HCT116 (cell line): ENCODE results near the gene RAC2. TPM values are rescaled to one million over a fixed set of nuclear protein-coding genes. Genes with fewer than 3 reads are reported as not detected.

Experiments
- ATAC-seq: fragments of 200-7000 bp; cut with Tn5 transposase; 2 replicates; pipeline ENCODE4 v1.9.1; 2020; ENCODE audit warnings: mild to moderate bottlenecking, moderate library complexity
- BruUV-seq: library from RNA; stranded (reverse); fragments of 400-500 nt; replicated peaks from 2 replicates; lab custom pipeline; 2021; lab: Mats Ljungman, UMichigan
- CTCF ChIA-PET: fragments of 300-600 bp; sonication (Branson Sonifier 250); formaldehyde crosslinking; loops from one replicate; lab custom pipeline; 2021; ENCODE audit warnings: antibody characterized with exemption; lab: Charles Lee
- POLR2A ChIA-PET: fragments of 300-600, 350-600 bp; sonication (Branson Sonifier 250); formaldehyde crosslinking; loops from one replicate; lab custom pipeline; 2021; ENCODE audit warnings: antibody characterized with exemption; lab: Charles Lee
- RAD21 ChIA-PET, 2 experiments: fragments of 300-600 bp; sonication (Branson Sonifier 250); formaldehyde crosslinking; loops; one replicate each; lab custom pipeline; 2023; ENCODE audit warnings: low total read pairs in 2 of 2; ENCODE audit not compliant: uncharacterized antibody in 2 of 2, unreplicated experiment in 2 of 2, low non-redundant PET in 1 of 2; lab: Charles Lee
- DNase-seq: peaks from one replicate; pipeline ENCODE4 v3.0.0-alpha.2; 2010; ENCODE audit warnings: low read depth, low spot score
- H2AFZ ChIP-seq: fragments of 200-600 bp; shearing (Covaris generic), sonication (generic); 2 replicates; pipeline ENCODE4 v1.6.1; 2017; ENCODE audit warnings: low read depth, mixed run types, mixed read lengths, antibody characterized with exemption, low read length; ENCODE audit not compliant: poor library complexity, severe bottlenecking
- H3K27ac ChIP-seq: 2 replicates; pipeline ENCODE4 v1.5.1; 2012; ENCODE audit warnings: low read depth, low read length
- H3K27me3 ChIP-seq: fragments of 200-600 bp; sonication (generic); 2 replicates; pipeline ENCODE4 v1.6.1; 2016; ENCODE audit warnings: mixed run types, low read length, mixed read lengths; ENCODE audit not compliant: insufficient read depth
- H3K36me3 ChIP-seq, 2 experiments: fragments of 200-500 bp in 1 of 2; fragments of 200-600 bp in 1 of 2; sonication (Bioruptor generic) in 1 of 2; sonication (generic) in 1 of 2; 2 replicates each; pipeline versions ENCODE4 v1.5.1 to v1.6.1; 2014 to 2016; ENCODE audit warnings: low read length in 2 of 2, inconsistent platforms in 1 of 2, mixed read lengths in 1 of 2, mixed run types in 1 of 2; ENCODE audit not compliant: insufficient read depth in 2 of 2, control insufficient read depth in 1 of 2
- H3K4me1 ChIP-seq, 2 experiments: fragments of 200-600 bp in 1 of 2; sonication (generic) in 1 of 2; 2 replicates each; pipeline versions ENCODE4 v1.5.1 to v1.6.1; 2012 to 2017; ENCODE audit warnings: low read length in 2 of 2, inconsistent platforms in 1 of 2, mild to moderate bottlenecking in 1 of 2, mixed read lengths in 1 of 2, mixed run types in 1 of 2, moderate library complexity in 1 of 2; ENCODE audit not compliant: insufficient read depth in 2 of 2, control insufficient read depth in 1 of 2
- H3K4me2 ChIP-seq: fragments of 200-600 bp; sonication (generic); 2 replicates; pipeline ENCODE4 v1.6.1; 2017; ENCODE audit warnings: mixed run types, low read length, mixed read lengths
- H3K4me3 ChIP-seq, 2 experiments: fragments of 200-600 bp in 1 of 2; sonication (generic) in 1 of 2; replicated peaks in 1 of 2; 2 replicates each; pipeline ENCODE4 v1.5.1; 2011 to 2016; ENCODE audit warnings: low read length in 2 of 2, control low read depth in 1 of 2, low read depth in 1 of 2, mild to moderate bottlenecking in 1 of 2, mixed read lengths in 1 of 2, mixed run types in 1 of 2
- H3K79me2 ChIP-seq: fragments of 200-600 bp; sonication (generic); 2 replicates; pipeline ENCODE4 v1.6.1; 2017; ENCODE audit warnings: mild to moderate bottlenecking, mixed run types, low read length, moderate library complexity, mixed read lengths; ENCODE audit not compliant: insufficient read depth
- H3K9ac ChIP-seq: fragments of 200-600 bp; sonication (generic); 2 replicates; pipeline ENCODE4 v1.6.1; 2016; ENCODE audit warnings: low read length, mixed read lengths
- H3K9me2 ChIP-seq: fragments of 200-600 bp; sonication (generic), shearing (Covaris generic); 2 replicates; pipeline ENCODE4 v1.6.1; 2017; ENCODE audit warnings: mixed run types, mild to moderate bottlenecking, moderate library complexity; ENCODE audit not compliant: insufficient read depth
- H3K9me3 ChIP-seq, 2 experiments: fragments of 200-500 bp in 1 of 2; fragments of 200-600 bp in 1 of 2; sonication (Bioruptor generic) in 1 of 2; sonication (generic) in 1 of 2; 2 replicates each; pipeline ENCODE4 v1.6.1; 2014 to 2017; ENCODE audit warnings: low read length in 2 of 2, mixed read lengths in 2 of 2, inconsistent platforms in 1 of 2, low read depth in 1 of 2, mild to moderate bottlenecking in 1 of 2, mixed run types in 1 of 2, moderate library complexity in 1 of 2; ENCODE audit not compliant: control insufficient read depth in 1 of 2, insufficient read depth in 1 of 2
- H4K20me1 ChIP-seq: fragments of 200-600 bp; sonication (generic), shearing (Covaris generic); 2 replicates; pipeline ENCODE4 v1.6.1; 2017; ENCODE audit warnings: mixed run types, mild to moderate bottlenecking, moderate library complexity; ENCODE audit not compliant: insufficient read depth
- CBX3 ChIP-seq: IDR thresholded peaks from 2 replicates; pipeline ENCODE4 v1.6.1; 2012; ENCODE audit warnings: low read depth
- CEBPB ChIP-seq: IDR thresholded peaks from 2 replicates; pipeline ENCODE4 v1.6.1; 2012; ENCODE audit warnings: low read depth
- EZH2 ChIP-seq: fragments of 200-600 bp; sonication (generic); IDR thresholded peaks from 2 replicates; pipeline ENCODE4 v1.6.1; 2017; ENCODE audit warnings: antibody characterized with exemption, mixed run types
- EZH2phosphoT487 ChIP-seq: fragments of 200-600 bp; IDR thresholded peaks from 2 replicates; pipeline ENCODE4 v1.6.1; 2018; ENCODE audit warnings: antibody characterized with exemption, borderline replicate concordance
- JUND ChIP-seq: IDR thresholded peaks from 2 replicates; pipeline ENCODE4 v1.6.1; 2012
- POLR2A ChIP-seq: IDR thresholded peaks from 2 replicates; pipeline ENCODE4 v1.7.0; 2011; ENCODE audit warnings: borderline replicate concordance; ENCODE audit not compliant: insufficient read depth, insufficient read length; ENCODE audit errors: extremely low read depth
- SIN3A ChIP-seq: IDR thresholded peaks from 2 replicates; pipeline ENCODE4 v1.6.1; 2012; ENCODE audit warnings: low read depth
- YY1 ChIP-seq: IDR thresholded peaks from 2 replicates; pipeline ENCODE4 v1.6.1; 2011; ENCODE audit warnings: low read length, low read depth, moderate library complexity, mild to moderate bottlenecking; ENCODE audit not compliant: insufficient replicate concordance; ENCODE audit errors: extremely low read depth
- ZFX ChIP-seq: fragments of 450-650 bp; IDR thresholded peaks from 2 replicates; pipeline ENCODE4 v1.6.1; 2017
- ZNF274 ChIP-seq: fragments of 200-500 bp; sonication (Bioruptor generic); IDR thresholded peaks from 2 replicates; pipeline ENCODE4 v1.6.1; 2014; ENCODE audit warnings: mild to moderate bottlenecking, low read depth, low read length, inconsistent platforms
- intact Hi-C: fragments of 100-400 bp; cut with micrococcal nuclease; formaldehyde crosslinking; loops from 2 replicates; pipeline ENCODE4 v1.10.0; 2022
- total RNA-seq: library from RNA; stranded (reverse); gene quantifications from one replicate; pipeline ENCODE4 v1.2.1, GENCODE V29; 2021; ENCODE audit not compliant: unreplicated experiment
- TF ChIP-seq, protein P1 (sequence below): IDR thresholded peaks from 2 replicates; pipeline ENCODE4 v1.6.1; 2011; ENCODE audit warnings: mild to moderate bottlenecking, low read length, moderate library complexity; ENCODE audit not compliant: insufficient replicate concordance; ENCODE audit errors: extremely low read depth

Gene RAC2
- total RNA-seq, 1 experiment from 2014 or later: 62.0 TPM

DNA sequence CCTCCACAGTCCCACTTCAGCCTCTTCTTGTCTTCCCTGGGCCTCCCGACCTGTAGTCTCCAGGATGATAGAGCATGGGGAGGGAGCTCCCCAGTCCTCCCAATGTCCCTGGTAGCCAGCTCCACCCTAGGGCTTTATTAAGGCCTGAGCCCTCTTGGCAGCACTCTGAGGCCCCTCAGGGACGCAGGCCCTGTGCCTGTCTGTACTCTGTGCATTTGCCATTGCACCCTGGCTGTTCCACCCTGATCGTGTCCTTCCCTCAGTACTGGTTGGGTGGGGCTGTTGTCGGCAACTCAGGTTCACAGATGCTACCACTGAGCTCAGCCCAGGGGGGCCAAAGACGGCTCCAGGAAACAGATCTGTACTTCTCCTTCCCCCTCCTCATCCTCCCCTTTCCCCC, 39.0 kb downstream of the RAC2 start:
- ChIA-PET CTCF (interaction anchor here (0.7 kb wide), 1 partner anchor 357 kb away, joined by 3 read pairs; no protein-coding TSS in a partner anchor), RAD21 (no interaction called here), POLR2A (no interaction called here)
- Histone ChIP-seq H3K9me3 (no peaks in the 10 kb centered on the region), H3K27ac (no peak overlapping the region), H4K20me1 (no peaks in the 10 kb centered on the region), H3K9me2 (no peaks in the 10 kb centered on the region), H3K4me1 (peaks cover under 1 to 9% of the 10 kb centered on the region in 2 experiments; a peak in 3 of 4 replicates), H3K79me2 (no peaks in the 10 kb centered on the region), H2AFZ (no peak overlapping the region), H3K9ac (no peak overlapping the region), H3K36me3 (no peaks in the 10 kb centered on the region), H3K4me3 (no peak overlapping the region), H3K4me2 (no peak overlapping the region), H3K27me3 (no peaks in the 10 kb centered on the region)
- intact Hi-C loops: no loop called here
- BruUV-seq: no TSS peak
- ATAC-seq (no peak), DNase-seq (no peak)
- TF ChIP-seq ZNF274 (no peak), ZFX (no peak), YY1 (no peak), JUND (no peak), CBX3 (no peak), SIN3A (no peak), EZH2phosphoT487 (no peak), POLR2A (no peak), EZH2 (no peak), CEBPB (no peak)
- TF ChIP-seq, protein P1, sequence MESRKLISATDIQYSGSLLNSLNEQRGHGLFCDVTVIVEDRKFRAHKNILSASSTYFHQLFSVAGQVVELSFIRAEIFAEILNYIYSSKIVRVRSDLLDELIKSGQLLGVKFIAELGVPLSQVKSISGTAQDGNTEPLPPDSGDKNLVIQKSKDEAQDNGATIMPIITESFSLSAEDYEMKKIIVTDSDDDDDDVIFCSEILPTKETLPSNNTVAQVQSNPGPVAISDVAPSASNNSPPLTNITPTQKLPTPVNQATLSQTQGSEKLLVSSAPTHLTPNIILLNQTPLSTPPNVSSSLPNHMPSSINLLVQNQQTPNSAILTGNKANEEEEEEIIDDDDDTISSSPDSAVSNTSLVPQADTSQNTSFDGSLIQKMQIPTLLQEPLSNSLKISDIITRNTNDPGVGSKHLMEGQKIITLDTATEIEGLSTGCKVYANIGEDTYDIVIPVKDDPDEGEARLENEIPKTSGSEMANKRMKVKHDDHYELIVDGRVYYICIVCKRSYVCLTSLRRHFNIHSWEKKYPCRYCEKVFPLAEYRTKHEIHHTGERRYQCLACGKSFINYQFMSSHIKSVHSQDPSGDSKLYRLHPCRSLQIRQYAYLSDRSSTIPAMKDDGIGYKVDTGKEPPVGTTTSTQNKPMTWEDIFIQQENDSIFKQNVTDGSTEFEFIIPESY: no peak
